Natural killer cell (primary cell): Measurements from ENCODE around the gene GRIK1. TPM values are rescaled to one million over a fixed set of nuclear protein-coding genes. Genes with fewer than 3 reads are reported as not detected.

Experiments used
- ATAC-seq, 3 donors: fragments of 150-1000 bp in 2 of 3; fragments of 200-7000 bp in 1 of 3; cut with Tn5 transposase; 1 replicate in 1 of 3; 2 replicates in 2 of 3; pipeline ENCODE4 v1.10.0; 2021; ENCODE audit warnings: mild to moderate bottlenecking in 2 of 3, moderate library complexity in 2 of 3
- DNase-seq, 2 donors: peaks; one replicate each; pipeline versions ENCODE4 v3.0.0 to v3.0.0-alpha.2; 2013 to 2021; ENCODE audit warnings: mixed read lengths in 1 of 2
- H3K27ac ChIP-seq: one replicate; pipeline ENCODE4 v1.5.1; 2013; ENCODE audit warnings: mild to moderate bottlenecking, low read length
- H3K27me3 ChIP-seq: one replicate; pipeline ENCODE4 v1.6.1; 2013; ENCODE audit warnings: low read length; ENCODE audit not compliant: control insufficient read depth, insufficient read depth
- H3K36me3 ChIP-seq: one replicate; pipeline ENCODE4 v1.6.1; 2013; ENCODE audit warnings: low read length; ENCODE audit not compliant: control insufficient read depth, insufficient read depth
- H3K4me1 ChIP-seq: one replicate; pipeline ENCODE4 v1.6.1; 2013; ENCODE audit warnings: low read length; ENCODE audit not compliant: control insufficient read depth, insufficient read depth
- H3K4me3 ChIP-seq: one replicate; pipeline ENCODE4 v1.5.1; 2013; ENCODE audit warnings: low read length
- H3K9me3 ChIP-seq: one replicate; pipeline ENCODE4 v1.6.1; 2013; ENCODE audit warnings: low read length; ENCODE audit not compliant: control insufficient read depth, insufficient read depth
- H3K27ac Mint-ChIP-seq, 2 donors: one replicate each; pipeline ENCODE4 v1.8.0; 2022; ENCODE audit warnings: mild to moderate bottlenecking in 2 of 2, mixed read lengths in 2 of 2, moderate library complexity in 1 of 2
- H3K27me3 Mint-ChIP-seq, 2 donors: one replicate each; pipeline ENCODE4 v1.8.0; 2022; ENCODE audit warnings: low read depth in 2 of 2, mixed read lengths in 2 of 2
- H3K36me3 Mint-ChIP-seq: one replicate; pipeline ENCODE4 v1.8.0; 2022; ENCODE audit warnings: mixed read lengths
- H3K4me1 Mint-ChIP-seq, 2 donors: one replicate each; pipeline ENCODE4 v1.8.0; 2022; ENCODE audit warnings: mixed read lengths in 2 of 2
- H3K4me3 Mint-ChIP-seq: one replicate; pipeline ENCODE4 v1.8.0; 2022; ENCODE audit warnings: mild to moderate bottlenecking, moderate library complexity, mixed read lengths
- H3K9me3 Mint-ChIP-seq, 2 donors: one replicate each; pipeline ENCODE4 v1.8.0; 2022; ENCODE audit warnings: mixed read lengths in 2 of 2
- CTCF ChIP-seq: fragments of 200-600 bp; IDR thresholded peaks from one replicate; pipeline ENCODE4 v1.8.0; 2022; ENCODE audit warnings: antibody characterized with exemption
- WGBS: methylation state at CpG from one replicate; pipeline ENCODE4 v1.1.7; 2013; ENCODE audit warnings: missing lambda C conversion rate; ENCODE audit not compliant: insufficient coverage; 5-methylcytosine and 5-hydroxymethylcytosine counted together
- intact Hi-C: fragments of 100-400 bp; cut with micrococcal nuclease; formaldehyde crosslinking; loops from one replicate; pipeline ENCODE4 v1.14.2; 2022
- total RNA-seq, 4 donors: library from RNA; stranded (reverse); fragments of 120-200 nt in 1 of 4; gene quantifications; one replicate each; pipeline versions ENCODE4 v1.2.3 to v1.2.4, GENCODE V29; 2013 to 2022

Gene GRIK1
- total RNA-seq, 3 donors from 2014 or later (not counting 1 experiment from before 2014, with no cell fraction given) = not detected

GRCh38 chr21:29798840-29799239, 141.0 kb downstream of the GRIK1 start:
- Mint-ChIP-seq H3K27me3 (no peaks in the 10 kb centered on the region), H3K27ac (no peak overlapping the region), H3K4me3 (no peak overlapping the region), H3K36me3 (no peaks in the 10 kb centered on the region), H3K9me3 (peaks cover 9 to 10% of the 10 kb centered on the region in 2 donors), H3K4me1 (no peaks in the 10 kb centered on the region)
- intact Hi-C loops = no loop called here
- Histone ChIP-seq H3K4me1 (no peaks in the 10 kb centered on the region), H3K36me3 (no peaks in the 10 kb centered on the region), H3K9me3 (no peaks in the 10 kb centered on the region), H3K4me3 (no peak overlapping the region), H3K27ac (no peak overlapping the region), H3K27me3 (no peaks in the 10 kb centered on the region)
- no peak for ATAC-seq
- no peak for TF ChIP-seq CTCF
- no CpG with 5 or more reads among the region's 3 CpGs for WGBS
- no peak for DNase-seq

DNA sequence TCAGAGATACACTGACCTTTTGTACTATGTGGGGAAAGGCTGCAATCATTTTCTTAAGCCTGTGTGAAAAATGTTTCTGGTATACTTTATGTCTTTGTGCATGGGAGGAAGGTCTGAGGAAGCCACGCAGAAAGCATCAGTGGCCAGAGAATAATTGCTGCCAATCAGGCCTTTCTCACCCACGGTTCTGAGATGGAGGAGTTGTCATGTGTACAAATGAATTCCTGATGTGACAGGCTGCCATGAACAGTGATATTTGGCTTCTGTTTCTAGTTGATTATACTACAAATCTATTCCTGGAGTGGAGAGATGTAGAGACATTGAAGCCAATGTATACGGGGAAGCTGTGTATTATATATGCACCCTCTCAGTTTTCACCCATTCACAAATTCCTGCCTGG, 142.6 kb downstream of the GRIK1 start:
- Mint-ChIP-seq H3K27me3 (no peaks in the 10 kb centered on the region), H3K27ac (no peak overlapping the region), H3K36me3 (no peaks in the 10 kb centered on the region), H3K4me3 (no peak overlapping the region), H3K4me1 (no peaks in the 10 kb centered on the region), H3K9me3 (peaks cover 3 to 4% of the 10 kb centered on the region in 2 donors)
- Histone ChIP-seq H3K9me3 (no peaks in the 10 kb centered on the region), H3K36me3 (no peaks in the 10 kb centered on the region), H3K4me3 (no peak overlapping the region), H3K27me3 (no peaks in the 10 kb centered on the region), H3K4me1 (no peaks in the 10 kb centered on the region), H3K27ac (no peak overlapping the region)
- WGBS = 81% methylated on average over 2 of the region's 3 CpGs
- no peak for TF ChIP-seq CTCF
- intact Hi-C loops = no loop called here
- ATAC-seq = no peak
- no peak for DNase-seq

DNA sequence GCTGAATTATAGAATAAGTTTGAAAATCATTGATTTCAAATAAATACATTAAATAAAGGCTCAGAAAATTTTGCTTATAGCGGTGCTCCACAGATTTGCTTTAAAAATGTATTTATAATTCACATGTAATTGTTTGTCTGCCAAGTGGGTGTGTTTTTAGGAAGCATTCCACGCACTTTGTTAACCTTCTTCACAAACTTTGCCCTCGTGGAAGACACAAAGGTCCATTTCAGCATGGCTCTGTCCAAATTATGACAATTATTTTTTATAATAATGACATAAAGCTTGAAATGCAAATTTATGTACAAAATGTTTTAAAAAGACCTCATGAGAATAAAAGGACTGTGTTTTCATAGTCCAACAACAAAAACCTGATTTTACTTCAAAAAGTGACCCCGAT, 146.1 kb downstream of the GRIK1 start:
- ATAC-seq (no peak), DNase-seq (no peak)
- Mint-ChIP-seq H3K9me3 (peaks cover 2 to 3% of the 10 kb centered on the region in 2 donors), H3K27ac (no peak overlapping the region), H3K27me3 (no peaks in the 10 kb centered on the region), H3K4me3 (no peak overlapping the region), H3K36me3 (no peaks in the 10 kb centered on the region), H3K4me1 (no peaks in the 10 kb centered on the region)
- H3K27ac ChIP-seq = no peak overlapping the region
- intact Hi-C loops = no loop called here
- no peak overlapping the region for H3K4me3 ChIP-seq
- no peaks in the 10 kb centered on the region for H3K4me1 ChIP-seq
- no peaks in the 10 kb centered on the region for H3K27me3 ChIP-seq
- no peaks in the 10 kb centered on the region for H3K36me3 ChIP-seq
- WGBS = no CpG with 5 or more reads among the region's 4 CpGs
- no peak for TF ChIP-seq CTCF
- no peaks in the 10 kb centered on the region for H3K9me3 ChIP-seq

- Mint-ChIP-seq H3K27ac (no peak overlapping the region), H3K36me3 (no peaks in the 10 kb centered on the region), H3K9me3 (peaks cover 2 to 5% of the 10 kb centered on the region in 2 donors), H3K4me1 (no peaks in the 10 kb centered on the region), H3K4me3 (no peak overlapping the region), H3K27me3 (no peaks in the 10 kb centered on the region)
- no peaks in the 10 kb centered on the region for H3K27me3 ChIP-seq
- WGBS = 93% methylated on average over 2 of the region's 3 CpGs
- ATAC-seq = no peak
- no peak for DNase-seq
- no peaks in the 10 kb centered on the region for H3K36me3 ChIP-seq
- no peaks in the 10 kb centered on the region for H3K4me1 ChIP-seq
- no peak for TF ChIP-seq CTCF
- no peak overlapping the region for H3K27ac ChIP-seq
- no peak overlapping the region for H3K4me3 ChIP-seq
- intact Hi-C loops = no loop called here
- H3K9me3 ChIP-seq = no peaks in the 10 kb centered on the region
Observed at GRCh38 chr21:29789393-29789792, 150.4 kb downstream of the GRIK1 start.
